GM21367 (cell line): Measurements from ENCODE around the gene BRPF1.

Source experiments
- ATAC-seq: cut with Tn5 transposase; IDR thresholded peaks from one replicate; pipeline ENCODE4 v1.9.1; 2021; ENCODE audit not compliant: unreplicated experiment

Gene BRPF1

DNA sequence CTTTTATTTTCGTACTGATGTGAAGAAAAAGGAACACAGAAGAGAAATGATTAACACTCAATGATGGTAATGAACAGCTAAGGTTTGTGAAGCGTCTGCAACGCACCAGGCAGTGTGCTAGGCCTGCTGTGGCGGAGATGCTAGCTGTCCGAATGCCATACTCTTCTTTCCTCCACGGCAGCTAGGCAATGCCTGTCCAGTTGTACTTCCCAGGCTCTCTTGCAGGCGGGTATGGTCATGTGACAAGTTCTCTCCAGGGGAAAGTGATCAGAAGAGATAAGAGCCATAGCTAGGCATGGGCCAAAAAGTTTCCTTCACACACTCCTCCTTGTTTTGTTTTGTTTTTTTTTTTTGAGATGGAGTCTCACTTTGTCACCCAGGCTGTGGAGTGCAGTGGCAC, 54.1 kb downstream of the BRPF1 start:
- no peak for ATAC-seq

DNA sequence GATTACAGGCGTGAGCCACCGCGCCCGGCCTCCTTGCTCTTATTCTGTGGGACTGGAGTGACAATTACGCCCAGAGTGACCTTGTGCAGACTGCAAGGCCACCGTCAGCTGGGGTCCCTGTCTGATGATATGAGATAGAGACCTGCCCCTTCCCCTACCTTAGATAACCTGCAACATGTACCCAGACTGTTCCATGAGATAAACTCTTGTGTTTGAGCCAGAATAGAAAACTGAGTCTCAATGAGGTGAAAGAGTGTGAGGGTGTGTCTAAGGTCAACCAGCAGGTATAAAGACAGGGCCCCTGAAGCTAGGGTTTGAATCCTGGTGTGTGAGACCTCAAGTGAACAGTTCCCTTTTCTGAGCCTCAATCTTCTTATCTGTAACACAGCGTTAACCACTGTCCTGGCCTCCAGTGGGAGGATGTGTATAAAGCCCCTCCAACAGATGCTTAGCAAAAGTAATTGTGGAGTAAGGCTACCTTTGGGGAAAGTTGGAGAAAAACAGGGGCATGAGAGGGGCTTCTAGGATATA, 54.7 kb downstream of the BRPF1 start:
- no peak for ATAC-seq

DNA sequence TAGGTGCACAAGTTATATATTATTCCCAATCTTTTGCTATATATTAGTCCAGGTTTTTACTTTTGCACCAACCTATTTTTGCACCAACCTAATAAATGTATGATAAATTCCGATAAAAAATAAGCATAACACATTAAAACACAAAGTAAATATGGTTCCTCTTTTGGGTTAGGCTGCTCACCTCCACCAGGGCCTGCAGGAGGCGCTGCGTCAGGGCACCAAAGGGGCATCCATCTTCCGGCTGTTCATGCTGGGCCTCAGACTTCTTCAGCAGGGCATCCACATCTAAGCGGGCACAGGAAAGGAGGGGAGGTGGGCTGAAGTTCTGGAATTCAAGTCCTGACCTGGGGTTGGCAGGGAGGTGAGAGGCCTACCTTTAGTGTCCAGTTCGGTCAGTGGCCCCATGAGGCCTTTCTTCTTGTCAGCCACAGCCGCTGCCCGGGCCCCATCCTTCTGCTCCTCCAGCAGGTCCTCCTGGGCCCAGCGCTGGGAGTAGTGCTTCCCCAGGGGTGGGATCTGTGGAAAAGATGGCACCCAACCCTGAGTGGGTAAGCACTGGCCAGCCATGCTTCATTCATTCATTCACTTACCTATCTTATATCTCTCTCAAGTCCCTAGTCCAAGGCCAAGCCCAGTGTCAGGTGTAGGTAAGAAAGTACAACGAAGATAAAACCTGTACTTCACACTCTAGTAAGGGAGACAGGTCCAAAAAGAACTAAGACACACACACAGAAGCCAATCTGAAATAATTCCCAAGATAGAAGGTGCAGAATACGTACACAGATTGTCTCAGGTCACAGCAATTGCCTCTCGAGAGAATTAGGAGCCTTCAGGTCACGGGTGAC, 55.5 kb downstream of the BRPF1 start:
- no peak for ATAC-seq

DNA sequence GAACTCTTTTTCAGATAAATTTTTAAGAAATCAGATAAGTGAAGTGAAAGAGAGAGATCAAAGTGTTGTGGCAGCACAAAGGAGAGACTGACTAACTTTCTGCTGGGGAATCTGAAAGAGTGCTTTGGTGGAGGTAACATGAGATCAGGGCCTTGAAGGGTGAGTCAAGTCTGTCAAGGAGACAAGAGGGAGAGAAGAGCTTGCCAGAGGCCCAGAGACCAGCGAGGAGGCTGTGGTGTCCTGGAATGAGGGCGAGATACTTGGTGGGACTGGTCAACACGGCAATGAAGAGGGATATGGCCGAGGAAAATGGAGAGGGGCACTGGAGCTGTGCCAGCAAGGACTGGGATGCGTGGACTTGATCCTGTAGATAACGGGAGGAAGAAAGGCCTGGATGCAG, 56.2 kb downstream of the BRPF1 start:
- ATAC-seq, result no peak

DNA sequence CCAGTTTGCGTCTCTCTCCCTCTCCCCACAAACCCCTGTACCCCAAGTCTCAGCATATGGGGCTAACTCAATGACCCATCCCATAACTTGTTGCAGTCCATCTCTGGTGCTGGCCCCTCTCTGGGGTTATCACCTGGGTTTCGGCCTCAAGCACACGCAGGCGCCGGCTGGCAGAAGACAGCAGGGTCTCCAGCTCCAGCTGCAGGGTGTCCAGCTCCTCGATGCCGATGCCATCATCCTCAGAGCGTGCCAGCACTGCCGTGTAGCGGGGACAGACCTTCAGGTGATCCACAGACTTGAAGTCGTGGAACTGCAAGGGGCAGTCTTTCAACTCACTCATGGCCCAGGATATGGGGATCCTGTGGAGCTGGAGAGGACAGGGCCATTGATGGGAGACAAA, 59.6 kb downstream of the BRPF1 start:
- ATAC-seq, result no peak

DNA sequence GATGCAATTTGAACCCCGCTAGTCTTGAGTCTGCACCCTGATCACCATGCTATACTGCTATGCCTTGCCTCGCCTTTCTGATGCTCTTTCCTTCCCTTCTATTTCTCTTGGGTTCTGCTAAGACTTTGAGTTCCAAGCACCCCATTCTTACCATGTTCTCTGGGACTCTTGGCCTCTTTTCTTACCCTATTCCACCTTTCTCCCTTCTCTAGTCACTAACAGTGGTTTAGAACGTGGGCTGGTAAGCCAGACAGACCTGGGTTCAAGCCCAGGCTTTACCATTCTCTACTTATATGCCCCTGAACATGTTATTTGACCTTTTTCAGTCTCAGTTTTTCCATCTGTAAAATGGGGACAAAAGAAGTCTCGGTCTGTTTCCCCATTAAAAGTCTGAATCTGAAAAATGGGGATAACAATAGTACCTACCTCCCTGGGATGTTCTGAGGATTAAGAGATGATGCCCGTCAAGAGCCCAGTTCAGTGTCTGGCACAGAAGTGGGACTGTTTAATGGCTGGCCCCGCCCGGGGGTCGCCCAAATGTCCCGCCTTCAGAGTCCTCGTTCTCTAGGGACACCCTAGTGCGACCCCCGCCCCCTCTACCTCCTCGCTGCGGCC, 60.4 kb downstream of the BRPF1 start:
- no peak for ATAC-seq

DNA sequence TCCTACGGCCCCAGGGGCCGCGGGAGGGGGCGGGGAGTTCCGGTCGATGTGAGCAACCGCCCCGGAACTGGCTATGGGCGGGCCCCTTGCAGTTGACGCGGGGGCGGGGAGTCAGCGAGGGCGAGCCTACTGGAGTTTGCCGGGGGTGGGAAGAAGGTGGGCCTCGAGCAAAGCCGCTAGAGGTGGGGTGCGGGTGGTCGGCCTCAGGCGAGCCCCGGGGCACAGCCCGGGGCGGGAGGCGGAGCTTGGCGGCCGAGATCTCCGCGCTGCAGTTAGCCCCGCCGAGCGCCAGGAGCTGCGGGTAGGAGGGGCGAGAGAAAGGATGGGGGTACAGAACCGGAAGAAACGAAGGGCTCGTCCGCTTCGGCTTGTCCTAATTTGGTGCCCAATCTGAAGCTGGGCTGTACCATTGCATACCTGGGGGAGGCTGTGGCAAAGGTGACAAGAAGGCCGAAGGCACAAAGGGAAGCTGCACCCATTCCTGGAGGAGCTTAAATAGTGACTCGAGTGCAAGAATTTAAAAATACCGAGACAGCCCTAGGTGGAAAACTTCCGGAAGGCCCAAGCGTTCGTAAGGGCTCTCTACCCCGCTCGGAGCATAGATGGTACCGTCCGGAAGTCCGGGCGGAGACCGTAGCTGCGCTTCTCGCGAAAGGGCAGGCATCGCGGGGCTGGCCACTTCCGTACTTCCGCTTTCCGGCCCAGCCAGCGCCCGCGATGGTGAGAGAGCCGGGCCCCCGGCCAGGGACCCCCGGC, 61.0 kb downstream of the BRPF1 start, which contains the start of the genes ARPC4 and TADA3:
Gene ARPC4, plus strand, starts transcription at position 678 of the 756 bp plus-strand sequence. Its CDS starts 40 bp downstream, at position 718.
Gene TADA3, minus strand, starts transcription at position 69 of the 756 bp plus-strand sequence. CDS start 1,007 bp downstream, outside the sequence.
- peak; percentile 72 for ATAC-seq

DNA sequence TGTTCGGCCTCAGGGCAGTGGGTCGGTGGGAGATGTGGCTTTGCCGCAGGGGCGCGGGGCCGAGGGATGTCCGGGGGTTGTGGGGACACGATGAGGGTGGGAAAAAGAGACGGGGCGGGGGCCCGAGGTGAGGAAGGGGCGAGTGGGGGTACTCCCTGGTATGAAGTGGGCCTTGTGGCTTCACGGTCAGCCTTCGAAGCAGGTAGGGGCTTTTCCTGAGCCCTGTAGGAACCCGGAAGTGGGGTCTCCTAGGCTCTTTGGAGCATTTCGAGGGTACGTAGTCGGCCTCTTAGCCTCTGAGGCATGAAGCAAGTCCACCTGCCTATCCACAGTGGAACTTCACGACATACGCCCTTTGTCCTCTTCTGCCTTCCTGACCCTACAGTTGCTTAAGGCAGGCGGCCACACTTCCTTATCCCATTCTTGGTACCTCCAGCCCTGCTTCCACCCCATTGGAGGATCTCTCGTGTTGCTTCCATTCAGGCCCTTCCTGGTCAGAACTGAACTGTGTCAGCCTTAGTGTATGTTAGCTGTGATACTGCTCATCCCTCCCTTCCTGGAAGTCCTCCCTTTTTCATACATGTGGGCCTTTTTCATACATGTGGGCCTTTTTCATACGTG, 61.7 kb downstream of the BRPF1 start:
- no peak for ATAC-seq

DNA sequence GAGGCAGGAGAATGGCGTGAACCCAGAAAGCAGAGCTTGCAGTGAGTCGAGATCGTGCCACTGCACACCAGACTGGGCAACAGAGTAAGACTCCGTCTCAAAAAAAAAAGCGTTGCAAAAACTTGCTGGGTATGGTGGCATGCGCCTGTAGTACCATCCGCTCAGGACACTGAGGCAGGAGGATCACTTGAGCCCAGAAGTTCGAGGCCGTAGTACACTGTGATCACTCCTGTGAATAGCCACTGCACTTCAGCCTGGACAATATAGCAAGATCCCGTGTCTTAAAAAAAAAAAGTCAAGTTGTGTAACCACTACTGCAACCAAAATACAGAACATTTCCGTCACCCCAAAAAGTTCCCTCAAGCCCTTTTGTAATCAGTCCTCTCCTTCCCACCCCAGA, 62.9 kb downstream of the BRPF1 start:
- no peak for ATAC-seq

DNA sequence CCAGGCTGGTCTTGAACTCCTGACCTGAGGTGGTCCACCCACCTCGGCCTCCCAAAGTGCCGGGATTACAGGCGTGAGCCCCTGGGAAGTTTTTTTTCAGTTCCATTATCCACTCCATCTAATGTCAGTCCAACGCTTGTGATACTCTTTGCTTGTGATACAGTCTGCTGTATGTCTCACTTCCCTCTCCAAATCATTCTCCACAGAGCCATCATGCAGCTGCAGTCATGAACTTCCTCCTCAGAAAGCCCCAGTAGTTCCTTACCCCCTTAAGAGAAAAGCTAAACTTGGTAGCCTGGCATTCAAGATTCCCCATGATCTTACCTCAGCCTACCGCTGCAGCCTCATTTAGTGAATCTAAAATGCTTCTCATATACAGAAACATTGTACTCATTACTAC, 63.7 kb downstream of the BRPF1 start:
- no peak for ATAC-seq

DNA sequence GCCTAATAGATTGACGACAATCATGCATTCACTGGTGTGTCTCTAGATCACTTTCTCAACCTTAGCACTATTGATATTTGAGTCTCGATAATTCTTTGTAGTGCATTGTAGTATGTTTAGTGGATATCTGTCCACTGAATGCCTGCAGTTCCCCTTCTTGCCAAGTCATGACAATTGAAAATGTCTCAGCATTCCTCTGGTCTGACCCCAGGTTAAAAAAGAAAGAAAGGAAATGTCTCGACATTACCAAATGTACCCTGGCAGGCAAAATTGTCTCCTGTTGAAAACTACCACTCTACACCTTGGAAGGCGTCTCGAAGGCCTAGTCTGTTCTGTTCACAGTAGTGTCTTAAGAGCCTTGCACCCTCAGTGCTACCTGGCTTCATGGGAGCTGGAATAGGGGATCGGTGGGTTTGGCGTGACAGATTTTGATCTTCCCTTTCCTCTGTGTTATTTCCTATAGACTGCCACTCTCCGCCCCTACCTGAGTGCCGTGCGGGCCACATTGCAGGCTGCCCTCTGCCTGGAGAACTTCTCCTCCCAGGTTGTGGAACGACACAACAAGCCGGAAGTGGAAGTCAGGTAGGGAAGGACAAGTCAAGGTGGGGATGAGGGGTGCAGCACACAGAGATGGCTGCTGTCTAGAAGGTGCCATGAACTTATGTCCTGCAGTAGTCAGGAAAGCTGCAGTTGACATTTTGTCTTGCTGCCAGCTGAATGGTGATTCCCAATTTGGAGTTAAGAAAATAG, 65.8 kb downstream of the BRPF1 start:
- no peak for ATAC-seq
